DND-41 (cell line): ENCODE data around the gene SUCO.

Experiments
- EZH2 ChIP-seq: IDR thresholded peaks from 3 replicates; pipeline ENCODE4 v1.6.1; 2012; ENCODE audit warnings: borderline replicate concordance, low read depth, mild to moderate bottlenecking, moderate library complexity, low read length, inconsistent platforms; ENCODE audit not compliant: severe bottlenecking
- TF ChIP-seq, protein P1 (sequence below): IDR thresholded peaks from 2 replicates; pipeline ENCODE4 v1.5.1; 2012; ENCODE audit warnings: borderline replicate concordance, low read length, moderate library complexity, mild to moderate bottlenecking; ENCODE audit not compliant: poor library complexity, severe bottlenecking; ENCODE audit errors: extremely low read depth

DNA sequence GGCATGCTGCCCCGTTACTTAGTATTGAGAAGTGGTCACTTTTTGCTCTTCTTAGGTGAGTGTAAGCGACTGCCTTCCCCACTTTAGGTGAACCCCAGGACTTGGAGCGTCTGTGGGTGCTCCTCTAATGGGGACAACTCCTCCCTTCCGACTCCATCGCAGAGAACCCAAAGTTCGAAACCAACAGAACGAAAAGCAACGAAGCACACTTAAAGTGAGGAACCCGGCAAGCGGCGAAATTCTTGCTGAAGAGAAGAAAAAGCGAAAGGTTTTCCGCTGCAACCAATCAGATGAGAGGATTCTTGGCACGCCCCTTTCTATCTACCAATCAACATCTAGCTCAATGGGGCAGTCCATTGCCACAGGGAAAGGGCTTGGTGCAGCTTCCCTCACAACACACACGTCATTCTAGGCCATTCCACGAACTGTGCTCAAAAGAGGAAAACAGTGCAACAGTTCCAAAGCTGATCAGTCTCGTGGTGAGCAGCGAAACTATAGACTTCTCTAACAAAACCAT is 709 bp upstream of the SUCO start:
- TF ChIP-seq, protein P1, sequence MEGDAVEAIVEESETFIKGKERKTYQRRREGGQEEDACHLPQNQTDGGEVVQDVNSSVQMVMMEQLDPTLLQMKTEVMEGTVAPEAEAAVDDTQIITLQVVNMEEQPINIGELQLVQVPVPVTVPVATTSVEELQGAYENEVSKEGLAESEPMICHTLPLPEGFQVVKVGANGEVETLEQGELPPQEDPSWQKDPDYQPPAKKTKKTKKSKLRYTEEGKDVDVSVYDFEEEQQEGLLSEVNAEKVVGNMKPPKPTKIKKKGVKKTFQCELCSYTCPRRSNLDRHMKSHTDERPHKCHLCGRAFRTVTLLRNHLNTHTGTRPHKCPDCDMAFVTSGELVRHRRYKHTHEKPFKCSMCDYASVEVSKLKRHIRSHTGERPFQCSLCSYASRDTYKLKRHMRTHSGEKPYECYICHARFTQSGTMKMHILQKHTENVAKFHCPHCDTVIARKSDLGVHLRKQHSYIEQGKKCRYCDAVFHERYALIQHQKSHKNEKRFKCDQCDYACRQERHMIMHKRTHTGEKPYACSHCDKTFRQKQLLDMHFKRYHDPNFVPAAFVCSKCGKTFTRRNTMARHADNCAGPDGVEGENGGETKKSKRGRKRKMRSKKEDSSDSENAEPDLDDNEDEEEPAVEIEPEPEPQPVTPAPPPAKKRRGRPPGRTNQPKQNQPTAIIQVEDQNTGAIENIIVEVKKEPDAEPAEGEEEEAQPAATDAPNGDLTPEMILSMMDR = no peak
- no peak for TF ChIP-seq EZH2
